SK-N-SH (cell line): ENCODE data around the gene PHF14. TPM values are rescaled to one million over a fixed set of nuclear protein-coding genes. Genes with fewer than 3 reads are reported as not detected.

ENCODE experiments used
- CTCF ChIA-PET: fragments of 300-600, 350-600 bp; formaldehyde crosslinking; extraction: SDS; loops from one replicate; lab custom pipeline; 2021; lab: Yijun Ruan, JAX
- POLR2A ChIA-PET: fragments of 350-600 bp; sonication (Branson Sonifier 250); formaldehyde crosslinking; extraction: SDS; loops from one replicate; lab custom pipeline; 2020; ENCODE audit warnings: antibody characterized with exemption, inconsistent platforms; lab: Yijun Ruan, JAX
- DNase-seq: peaks from one replicate; pipeline ENCODE4 v3.0.0; 2012
- H2AFZ ChIP-seq: fragments of 200-600 bp; sonication (generic); 2 replicates; pipeline ENCODE4 v1.8.1; 2016; ENCODE audit warnings: antibody characterized with exemption, mild to moderate bottlenecking, low read depth
- H3F3A ChIP-seq: fragments of 200-600 bp; sonication (generic); replicated peaks from 2 replicates; pipeline ENCODE3; 2016; ENCODE audit warnings: antibody characterized with exemption, mild to moderate bottlenecking; ENCODE audit not compliant: insufficient read depth
- H3K27ac ChIP-seq, 2 experiments: fragments of 200-500 bp in 1 of 2; fragments of 200-600 bp in 1 of 2; sonication (Bioruptor generic) in 1 of 2; sonication (generic), shearing (Covaris generic) in 1 of 2; 2 replicates each; pipeline versions ENCODE4 v1.5.1 to v1.6.1; 2014 to 2016; ENCODE audit warnings: low read depth in 2 of 2, inconsistent platforms in 1 of 2, low read length in 1 of 2, mild to moderate bottlenecking in 1 of 2, mixed read lengths in 1 of 2
- H3K27me3 ChIP-seq: fragments of 200-600 bp; sonication (generic), shearing (Covaris generic); 2 replicates; pipeline ENCODE4 v1.6.1; 2016; ENCODE audit warnings: mixed run types; ENCODE audit not compliant: insufficient read depth
- H3K36me3 ChIP-seq, 2 experiments: fragments of 200-500 bp in 1 of 2; fragments of 200-600 bp in 1 of 2; sonication (Bioruptor generic) in 1 of 2; sonication (generic) in 1 of 2; replicated peaks in 1 of 2; 2 replicates each; pipeline versions ENCODE3 to v1.5.1; 2014 to 2016; ENCODE audit warnings: low read length in 1 of 2, mild to moderate bottlenecking in 1 of 2; ENCODE audit not compliant: insufficient read depth in 2 of 2, control insufficient read depth in 1 of 2
- H3K4me1 ChIP-seq, 2 experiments: fragments of 200-500 bp in 1 of 2; fragments of 200-600 bp in 1 of 2; sonication (Bioruptor generic) in 1 of 2; sonication (generic), shearing (Covaris generic) in 1 of 2; 2 replicates each; pipeline versions ENCODE4 v1.5.1 to v1.6.1; 2014 to 2016; ENCODE audit warnings: low read depth in 1 of 2, low read length in 1 of 2, mixed run types in 1 of 2; ENCODE audit not compliant: insufficient read depth in 2 of 2, control insufficient read depth in 1 of 2
- H3K4me2 ChIP-seq: fragments of 200-600 bp; sonication (generic), shearing (Covaris generic); 2 replicates; pipeline ENCODE4 v1.6.1; 2017; ENCODE audit warnings: mixed run types
- H3K4me3 ChIP-seq, 2 experiments: fragments of 200-500 bp in 1 of 2; fragments of 200-600 bp in 1 of 2; sonication (Bioruptor generic) in 1 of 2; sonication (generic), shearing (Covaris generic) in 1 of 2; 2 replicates each; pipeline versions ENCODE4 v1.5.1 to v1.8.1; 2014 to 2016; ENCODE audit warnings: low read depth in 2 of 2, inconsistent platforms in 1 of 2, low read length in 1 of 2, mild to moderate bottlenecking in 1 of 2, mixed read lengths in 1 of 2, moderate library complexity in 1 of 2
- H3K79me2 ChIP-seq: fragments of 200-600 bp; sonication (generic); 2 replicates; pipeline ENCODE4 v1.8.1; 2017; ENCODE audit warnings: mild to moderate bottlenecking; ENCODE audit not compliant: insufficient read depth
- H3K9ac ChIP-seq: fragments of 200-600 bp; sonication (generic); 2 replicates; pipeline ENCODE4 v1.6.1; 2017; ENCODE audit warnings: mixed run types
- H3K9me2 ChIP-seq: fragments of 200-600 bp; sonication (generic); 2 replicates; pipeline ENCODE4 v1.6.1; 2017; ENCODE audit warnings: mixed run types
- H3K9me3 ChIP-seq: fragments of 200-600 bp; sonication (generic); 2 replicates; pipeline ENCODE4 v1.6.1; 2017; ENCODE audit warnings: mixed run types, mild to moderate bottlenecking, moderate library complexity
- H4K20me1 ChIP-seq: fragments of 200-600 bp; sonication (generic); 2 replicates; pipeline ENCODE4 v1.6.1; 2017; ENCODE audit warnings: mild to moderate bottlenecking, mixed run types; ENCODE audit not compliant: insufficient read depth
- ELF1 ChIP-seq: IDR thresholded peaks from 2 replicates; pipeline ENCODE4 v1.4.0; 2012
- GABPA ChIP-seq: IDR thresholded peaks from 2 replicates; pipeline ENCODE4 v1.4.0; 2012; ENCODE audit warnings: low read depth, mild to moderate bottlenecking
- MAX ChIP-seq: IDR thresholded peaks from 2 replicates; pipeline ENCODE4 v1.4.0; 2012; ENCODE audit warnings: low read depth
- MEF2A ChIP-seq: IDR thresholded peaks from 2 replicates; pipeline ENCODE4 v1.4.0; 2012; ENCODE audit warnings: low read depth, borderline replicate concordance
- MXI1 ChIP-seq: IDR thresholded peaks from 2 replicates; pipeline ENCODE4 v1.6.1; 2012; ENCODE audit warnings: mild to moderate bottlenecking, low read depth, low read length, improper control_type of control experiment
- NRF1 ChIP-seq: IDR thresholded peaks from 2 replicates; pipeline ENCODE4 v1.6.1; 2012; ENCODE audit warnings: low read depth, mild to moderate bottlenecking, low read length
- POLR2AphosphoS5 ChIP-seq: IDR thresholded peaks from 2 replicates; pipeline ENCODE4 v1.6.1; 2012; ENCODE audit warnings: low read depth, low read length
- RAD21 ChIP-seq: IDR thresholded peaks from 2 replicates; pipeline ENCODE4 v1.6.1; 2012; ENCODE audit warnings: mild to moderate bottlenecking, low read length
- RFX5 ChIP-seq: IDR thresholded peaks from 2 replicates; pipeline ENCODE4 v1.6.1; 2012; ENCODE audit warnings: mild to moderate bottlenecking, improper control_type of control experiment, low read length
- RXRA ChIP-seq: IDR thresholded peaks from 2 replicates; pipeline ENCODE4 v1.4.0; 2012; ENCODE audit warnings: low read depth, mild to moderate bottlenecking, borderline replicate concordance
- SIN3A ChIP-seq: IDR thresholded peaks from 2 replicates; pipeline ENCODE4 v1.6.1; 2012; ENCODE audit warnings: low read depth, mild to moderate bottlenecking, low read length, moderate library complexity, borderline replicate concordance
- SMC3 ChIP-seq: IDR thresholded peaks from 2 replicates; pipeline ENCODE4 v1.6.1; 2012; ENCODE audit warnings: low read depth, low read length, improper control_type of control experiment
- TAF1 ChIP-seq: IDR thresholded peaks from 2 replicates; pipeline ENCODE4 v1.6.1; 2012; ENCODE audit warnings: low read depth, mild to moderate bottlenecking, low read length, moderate library complexity, borderline replicate concordance
- ZBTB33 ChIP-seq: IDR thresholded peaks from 2 replicates; pipeline ENCODE4 v1.4.0; 2012; ENCODE audit warnings: low read depth, borderline replicate concordance
- WGBS: methylation state at CpG from one replicate; pipeline ENCODE4 v1.1.6; 2017; ENCODE audit warnings: low lambda C conversion rate; 5-methylcytosine and 5-hydroxymethylcytosine counted together
- polyA plus RNA-seq, 3 experiments: library from polyadenylated mRNA; depleted of rRNA; stranded (reverse); fragments of >200 nt; gene quantifications; 2 replicates each; pipeline ENCODE4 v1.2.3, GENCODE V29; 2012
- TF ChIP-seq, protein P1 (sequence below): fragments of 150-350 bp; IDR thresholded peaks from 2 replicates; pipeline ENCODE4 v1.6.1; 2016; ENCODE audit warnings: mild to moderate bottlenecking, low read depth, low read length
- TF ChIP-seq, protein P2 (sequence below): IDR thresholded peaks from 2 replicates; pipeline ENCODE4 v1.4.0; 2012; ENCODE audit warnings: low read depth, borderline replicate concordance
- TF ChIP-seq, protein P3 (sequence below): fragments of 150-350 bp; IDR thresholded peaks from 2 replicates; pipeline ENCODE4 v1.6.1; 2017; ENCODE audit warnings: antibody characterized with exemption, low read length, low read depth, borderline replicate concordance

PHF14 gene
- polyA plus RNA-seq, 1 of the 3 experiments (the other 2 are of a cell fraction): 19.2 TPM

- H3K4me2 ChIP-seq: no peak overlapping the region
- no peaks in the 10 kb centered on the region for H3K9me2 ChIP-seq
- no peaks in the 10 kb centered on the region for H4K20me1 ChIP-seq
- peaks cover 36 to 39% of the 10 kb centered on the region in 2 experiments for H3K36me3 ChIP-seq
- CTCF ChIA-PET: interaction anchor here (1.0 to 2.8 kb wide), 3 partner anchors 8 to 11 kb away, joined by 4 to 13 read pairs (median 7); no protein-coding TSS in a partner anchor
- H3K9ac ChIP-seq: no peak overlapping the region
- no peaks in the 10 kb centered on the region for H3K9me3 ChIP-seq
- no peaks in the 10 kb centered on the region for H3K27me3 ChIP-seq
- WGBS: 92% methylated on average over 2 of the region's 2 CpGs
- POLR2A ChIA-PET: no interaction called here
- H3K27ac ChIP-seq: no peak overlapping the region
- DNase-seq: no peak
- peaks cover 13% of the 10 kb centered on the region for H3F3A ChIP-seq
- H3K4me1 ChIP-seq: peaks cover 10 to 30% of the 10 kb centered on the region in 2 experiments; a peak in 2 of 4 replicates
- no peak overlapping the region for H3K4me3 ChIP-seq
- TF ChIP-seq MAX (no peak), ZBTB33 (0 out of 2 replicates have a peak, but pooled peaks have one; percentile 15)
- no peak overlapping the region for H2AFZ ChIP-seq
- H3K79me2 ChIP-seq: no peaks in the 10 kb centered on the region
These were observed 151.3 kb downstream of the PHF14 start for GRCh38 chr7:11124856-11125559.

DNA sequence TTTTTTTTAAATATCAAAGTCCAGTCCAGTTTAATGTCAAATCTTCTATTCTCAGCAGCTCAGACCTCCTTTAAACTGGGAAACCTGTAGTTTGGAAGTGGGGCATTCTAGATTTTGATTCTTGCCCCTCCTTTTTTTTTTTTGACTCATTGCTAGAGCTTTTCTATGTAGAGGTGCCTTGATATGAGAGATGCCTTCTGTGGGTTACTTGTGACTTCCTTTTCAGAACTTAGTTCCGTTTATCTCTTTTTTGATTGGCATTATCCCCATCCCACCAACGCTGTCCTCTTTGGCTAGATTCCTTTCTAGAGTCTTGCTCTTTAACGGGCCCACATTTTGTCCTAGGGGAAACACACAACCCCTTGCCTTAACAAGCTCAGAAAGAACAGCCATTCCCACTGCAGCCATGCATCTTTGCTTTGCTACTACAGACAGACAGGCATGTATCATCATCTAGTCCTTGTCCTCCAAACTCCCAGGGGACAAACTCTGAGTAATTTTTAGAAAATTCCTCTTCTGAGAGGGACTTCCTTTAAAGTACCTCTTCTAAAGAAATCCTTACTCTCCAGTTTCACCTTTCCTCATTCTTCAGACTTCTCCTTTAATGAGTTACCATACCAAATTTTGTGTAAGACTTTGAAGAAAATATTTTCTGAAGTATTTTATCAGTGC is 153.6 kb downstream of the PHF14 start:
- H3K27me3 ChIP-seq: no peaks in the 10 kb centered on the region
- peak overlapping the region; percentile 26 to 72; a peak in 2 of 4 replicates for H3K27ac ChIP-seq
- H3K9ac ChIP-seq: no peak overlapping the region
- peaks cover 25 to 27% of the 10 kb centered on the region in 2 experiments for H3K36me3 ChIP-seq
- 92% methylated on average over 3 of the region's 3 CpGs for WGBS
- ChIA-PET CTCF (interaction anchor here (0.7 to 2.8 kb wide), 8 partner anchors 8 to 213 kb away, joined by 3 to 13 read pairs (median 4); no protein-coding TSS in a partner anchor), POLR2A (no interaction called here)
- H3K4me2 ChIP-seq: no peak overlapping the region
- H3K9me3 ChIP-seq: no peaks in the 10 kb centered on the region
- H2AFZ ChIP-seq: no peak overlapping the region
- H3K4me3 ChIP-seq: no peak overlapping the region
- H4K20me1 ChIP-seq: no peaks in the 10 kb centered on the region
- H3K4me1 ChIP-seq: peaks cover 14 to 35% of the 10 kb centered on the region in 2 experiments; a peak in 2 of 4 replicates
- H3K9me2 ChIP-seq: no peaks in the 10 kb centered on the region
- H3F3A ChIP-seq: peaks cover 13% of the 10 kb centered on the region
- DNase-seq: no peak
- no peaks in the 10 kb centered on the region for H3K79me2 ChIP-seq
- TF ChIP-seq SMC3 (no peak), MEF2A (no peak), ELF1 (no peak), GABPA (no peak), TAF1 (no peak), ZBTB33 (no peak), SIN3A (no peak), RAD21 (no peak), RFX5 (no peak), RXRA (no peak), NRF1 (no peak), MAX (no peak), MXI1 (no peak), POLR2AphosphoS5 (no peak)
- TF ChIP-seq, protein P1, sequence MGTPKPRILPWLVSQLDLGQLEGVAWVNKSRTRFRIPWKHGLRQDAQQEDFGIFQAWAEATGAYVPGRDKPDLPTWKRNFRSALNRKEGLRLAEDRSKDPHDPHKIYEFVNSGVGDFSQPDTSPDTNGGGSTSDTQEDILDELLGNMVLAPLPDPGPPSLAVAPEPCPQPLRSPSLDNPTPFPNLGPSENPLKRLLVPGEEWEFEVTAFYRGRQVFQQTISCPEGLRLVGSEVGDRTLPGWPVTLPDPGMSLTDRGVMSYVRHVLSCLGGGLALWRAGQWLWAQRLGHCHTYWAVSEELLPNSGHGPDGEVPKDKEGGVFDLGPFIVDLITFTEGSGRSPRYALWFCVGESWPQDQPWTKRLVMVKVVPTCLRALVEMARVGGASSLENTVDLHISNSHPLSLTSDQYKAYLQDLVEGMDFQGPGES: no peak
- TF ChIP-seq, protein P2, sequence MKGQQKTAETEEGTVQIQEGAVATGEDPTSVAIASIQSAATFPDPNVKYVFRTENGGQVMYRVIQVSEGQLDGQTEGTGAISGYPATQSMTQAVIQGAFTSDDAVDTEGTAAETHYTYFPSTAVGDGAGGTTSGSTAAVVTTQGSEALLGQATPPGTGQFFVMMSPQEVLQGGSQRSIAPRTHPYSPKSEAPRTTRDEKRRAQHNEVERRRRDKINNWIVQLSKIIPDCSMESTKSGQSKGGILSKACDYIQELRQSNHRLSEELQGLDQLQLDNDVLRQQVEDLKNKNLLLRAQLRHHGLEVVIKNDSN: no peak
- TF ChIP-seq, protein P3, sequence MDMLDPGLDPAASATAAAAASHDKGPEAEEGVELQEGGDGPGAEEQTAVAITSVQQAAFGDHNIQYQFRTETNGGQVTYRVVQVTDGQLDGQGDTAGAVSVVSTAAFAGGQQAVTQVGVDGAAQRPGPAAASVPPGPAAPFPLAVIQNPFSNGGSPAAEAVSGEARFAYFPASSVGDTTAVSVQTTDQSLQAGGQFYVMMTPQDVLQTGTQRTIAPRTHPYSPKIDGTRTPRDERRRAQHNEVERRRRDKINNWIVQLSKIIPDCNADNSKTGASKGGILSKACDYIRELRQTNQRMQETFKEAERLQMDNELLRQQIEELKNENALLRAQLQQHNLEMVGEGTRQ: no peak
